Vagina (tissue), 2 donors: Measurements from ENCODE around the gene E2F8.

Experiments used
- POLR2A ChIP-seq, 2 donors: fragments of 450-650 bp; IDR thresholded peaks; one replicate each; pipeline ENCODE4 v1.6.1; 2017; ENCODE audit warnings: antibody characterized with exemption in 2 of 2, mild to moderate bottlenecking in 2 of 2, moderate library complexity in 2 of 2
- TF ChIP-seq, protein P1 (sequence below), 3 experiments: fragments of 450-650 bp in 2 of 3; fragments of 200-600 bp in 1 of 3; sonication (generic) in 1 of 3; IDR thresholded peaks; one replicate each; pipeline ENCODE4 v1.5.1; 2017 to 2019; ENCODE audit warnings: antibody characterized with exemption in 3 of 3, mild to moderate bottlenecking in 2 of 3, moderate library complexity in 2 of 3

DNA sequence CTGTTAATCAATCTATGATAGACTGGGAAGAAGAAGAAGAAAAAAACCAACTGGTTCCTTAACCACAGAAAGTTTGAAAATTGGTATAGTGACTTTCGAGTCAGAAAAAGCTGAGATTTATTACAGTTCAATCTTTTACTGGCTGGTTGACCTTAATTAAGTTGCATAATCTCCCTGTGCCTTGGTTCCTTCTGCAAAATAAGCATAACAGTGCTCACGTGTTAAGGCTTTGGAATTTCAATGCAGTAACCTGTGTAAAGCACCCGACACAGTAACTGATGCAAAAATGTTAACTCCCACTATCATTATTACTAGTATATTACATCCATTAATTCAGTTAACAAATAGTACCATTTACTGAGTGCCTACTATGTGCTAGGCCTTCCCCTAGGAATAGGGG lies 22.6 kb upstream of the E2F8 start:
- TF ChIP-seq, protein P1, sequence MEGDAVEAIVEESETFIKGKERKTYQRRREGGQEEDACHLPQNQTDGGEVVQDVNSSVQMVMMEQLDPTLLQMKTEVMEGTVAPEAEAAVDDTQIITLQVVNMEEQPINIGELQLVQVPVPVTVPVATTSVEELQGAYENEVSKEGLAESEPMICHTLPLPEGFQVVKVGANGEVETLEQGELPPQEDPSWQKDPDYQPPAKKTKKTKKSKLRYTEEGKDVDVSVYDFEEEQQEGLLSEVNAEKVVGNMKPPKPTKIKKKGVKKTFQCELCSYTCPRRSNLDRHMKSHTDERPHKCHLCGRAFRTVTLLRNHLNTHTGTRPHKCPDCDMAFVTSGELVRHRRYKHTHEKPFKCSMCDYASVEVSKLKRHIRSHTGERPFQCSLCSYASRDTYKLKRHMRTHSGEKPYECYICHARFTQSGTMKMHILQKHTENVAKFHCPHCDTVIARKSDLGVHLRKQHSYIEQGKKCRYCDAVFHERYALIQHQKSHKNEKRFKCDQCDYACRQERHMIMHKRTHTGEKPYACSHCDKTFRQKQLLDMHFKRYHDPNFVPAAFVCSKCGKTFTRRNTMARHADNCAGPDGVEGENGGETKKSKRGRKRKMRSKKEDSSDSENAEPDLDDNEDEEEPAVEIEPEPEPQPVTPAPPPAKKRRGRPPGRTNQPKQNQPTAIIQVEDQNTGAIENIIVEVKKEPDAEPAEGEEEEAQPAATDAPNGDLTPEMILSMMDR (IDR thresholded peaks at IDR 0.05): no peak
- no peak for TF ChIP-seq POLR2A (IDR thresholded peaks at IDR 0.05)
